Right hindlimb (tissue), 1 donor: Measurements from ENCODE around the gene PRR4.

Experiments
- DNase-seq: peaks from one replicate; pipeline ENCODE4 v3.0.0-alpha.2; 2018

The PRR4 gene, protein sequence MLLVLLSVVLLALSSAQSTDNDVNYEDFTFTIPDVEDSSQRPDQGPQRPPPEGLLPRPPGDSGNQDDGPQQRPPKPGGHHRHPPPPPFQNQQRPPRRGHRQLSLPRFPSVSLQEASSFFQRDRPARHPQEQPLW

DNA sequence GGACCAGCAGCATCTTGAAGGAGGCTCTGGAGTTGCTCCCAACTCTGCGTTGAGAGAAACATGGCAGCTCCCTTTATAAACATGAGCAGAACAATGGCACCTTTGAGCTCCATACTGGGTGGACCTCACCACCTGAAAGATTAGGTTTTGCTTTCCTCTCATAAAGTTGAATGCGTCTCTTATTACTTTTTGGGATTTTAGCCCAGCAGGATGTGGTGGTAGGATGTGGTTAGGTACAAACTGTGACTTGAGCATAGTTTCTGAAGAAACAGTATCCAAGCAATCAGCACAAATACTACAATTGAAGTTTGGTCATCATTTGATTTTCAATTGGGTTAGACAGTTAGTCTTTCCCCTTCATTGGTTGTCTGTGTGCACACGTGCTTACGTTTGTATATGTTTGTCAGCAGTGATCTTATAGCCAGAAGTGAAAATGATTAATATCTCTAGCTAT, at the start of gene PRR4:
Gene PRR4, minus strand, starts transcription at position 51 of the 454 bp plus-strand sequence. Its CDS starts 38 bp downstream, at position 13.
- DNase-seq = no peak

DNA sequence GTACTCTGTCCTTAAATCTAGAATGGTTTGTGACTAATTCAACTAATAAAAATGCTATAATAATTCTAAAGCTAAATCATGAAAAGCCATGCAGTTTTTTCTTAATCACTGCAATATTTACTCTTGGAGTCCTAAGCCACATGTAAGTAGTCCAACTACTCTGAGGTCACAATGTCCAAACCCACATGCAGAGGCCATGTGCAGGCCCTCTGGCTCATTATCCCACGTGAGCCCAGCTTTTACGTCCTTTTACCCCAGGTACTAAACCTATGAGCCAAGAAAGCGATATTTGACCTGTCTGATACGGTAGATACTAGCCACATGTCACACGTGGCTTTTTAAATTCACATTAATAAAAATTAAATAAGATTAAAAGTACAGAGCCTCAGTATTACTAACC, 47.6 kb upstream of the PRR4 start:
- DNase-seq = no peak

DNA sequence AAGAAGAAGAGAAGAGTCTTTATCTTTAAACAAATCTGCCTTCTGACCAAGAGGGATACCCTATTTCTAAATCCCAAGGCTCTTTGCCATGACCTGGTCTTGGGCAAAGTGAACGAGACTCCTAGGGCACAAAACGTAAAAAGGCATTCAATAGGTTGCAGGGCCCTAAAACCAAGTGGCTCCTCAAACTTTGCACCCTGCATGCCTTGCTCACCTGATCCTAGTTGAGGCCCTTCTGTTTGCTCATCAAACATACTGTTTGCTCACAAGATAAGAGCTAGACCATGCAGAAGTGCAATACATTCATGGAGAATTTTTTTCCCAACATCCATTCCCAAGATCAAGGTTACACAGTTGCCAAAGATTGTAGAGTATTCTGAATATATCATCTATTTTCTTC, 42.7 kb upstream of the PRR4 start:
- DNase-seq = no peak

DNA sequence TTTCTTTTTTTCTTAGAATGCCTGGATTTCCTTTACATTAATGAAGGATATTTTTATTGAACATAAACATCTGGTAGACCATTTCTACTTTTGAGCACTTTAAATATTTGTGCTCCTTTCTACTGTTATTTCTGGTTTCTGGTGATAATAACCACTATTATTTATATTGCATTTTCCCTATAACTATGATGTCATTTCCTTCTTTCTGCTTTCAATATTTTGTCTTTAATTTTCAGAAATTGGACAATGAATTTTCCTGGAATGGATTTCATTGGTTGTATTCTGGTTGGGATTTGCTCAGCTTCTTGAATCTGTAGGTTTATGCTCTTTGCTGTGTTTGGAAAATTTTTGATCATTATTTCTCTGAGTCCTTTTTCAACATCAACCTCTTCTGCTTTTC, 40.0 kb upstream of the PRR4 start:
- no peak for DNase-seq

DNA sequence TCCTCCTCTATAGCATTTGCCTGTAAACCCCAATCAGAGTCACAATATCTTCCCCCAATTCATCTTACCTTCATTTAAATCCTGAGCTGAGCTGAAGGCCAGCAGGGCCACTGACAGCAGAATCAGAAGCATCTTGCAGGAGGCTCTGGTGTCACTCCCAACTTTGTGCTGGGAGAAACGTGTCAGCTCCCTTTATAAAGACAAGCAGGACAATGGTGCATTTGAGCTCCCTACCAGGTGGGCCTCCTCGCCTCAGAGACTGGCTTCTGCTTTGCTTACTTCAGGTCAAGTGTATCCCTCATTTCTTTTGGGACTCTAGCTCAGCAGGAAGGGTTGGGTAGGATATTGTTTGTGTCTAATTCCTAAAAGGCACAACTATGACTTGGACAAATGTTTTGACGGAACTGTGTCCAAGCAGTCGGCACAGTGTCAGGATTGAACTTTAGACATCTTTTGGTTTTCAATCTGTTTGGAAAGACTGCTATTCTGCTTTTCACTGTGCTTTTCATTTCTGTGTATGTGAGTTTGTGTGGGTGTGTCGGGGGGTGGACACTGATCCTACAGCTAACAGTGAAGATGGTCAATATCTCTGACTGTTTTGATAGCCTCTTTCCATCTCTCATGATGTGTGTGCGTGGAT, 34.9 kb upstream of the PRR4 start, which contains the start of gene PRH1:
Gene PRH1, minus strand, starts transcription at position 170 of the 640 bp plus-strand sequence. Its CDS starts 38 bp downstream, at position 132.
- no peak for DNase-seq

DNA sequence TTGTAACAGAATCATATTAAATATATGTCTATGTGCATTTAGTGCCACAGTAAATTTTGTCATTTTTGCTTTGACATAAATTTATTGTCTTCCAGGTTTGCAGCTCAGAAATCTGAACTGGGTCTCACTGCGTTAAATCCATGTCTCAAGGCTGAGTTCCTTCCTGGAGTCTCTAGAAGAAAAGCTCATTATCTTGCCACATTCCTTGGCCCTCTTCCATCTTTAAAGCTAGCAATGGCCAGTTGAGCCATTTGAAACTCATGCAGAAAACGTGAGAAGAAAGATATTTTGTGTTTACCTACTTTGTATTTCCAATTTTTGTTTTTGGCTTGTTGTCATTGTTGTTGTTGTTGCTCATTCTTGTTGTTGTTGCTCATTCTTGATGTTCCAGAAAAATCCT, 24.1 kb upstream of the PRR4 start:
- DNase-seq = no peak

DNA sequence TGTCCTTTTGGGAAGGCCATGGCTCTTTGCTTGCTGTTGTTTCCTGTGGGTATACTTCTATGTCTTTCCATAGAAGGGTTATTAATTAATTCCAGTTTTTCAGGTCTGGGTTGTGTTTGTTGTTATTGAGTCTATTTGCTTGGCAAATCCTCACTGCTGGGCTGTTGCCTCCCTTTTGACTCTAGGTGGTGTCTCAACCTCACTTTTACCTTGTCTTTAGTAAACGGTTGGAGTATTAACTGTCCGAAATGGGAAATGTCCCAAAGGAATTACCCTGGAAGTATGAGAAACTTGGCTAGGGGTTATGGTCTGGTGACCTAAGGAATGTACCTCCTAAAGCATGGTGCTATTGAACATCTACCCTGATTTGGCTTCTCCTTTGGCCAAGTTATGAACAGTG, 18.1 kb upstream of the PRR4 start:
- no peak for DNase-seq

DNA sequence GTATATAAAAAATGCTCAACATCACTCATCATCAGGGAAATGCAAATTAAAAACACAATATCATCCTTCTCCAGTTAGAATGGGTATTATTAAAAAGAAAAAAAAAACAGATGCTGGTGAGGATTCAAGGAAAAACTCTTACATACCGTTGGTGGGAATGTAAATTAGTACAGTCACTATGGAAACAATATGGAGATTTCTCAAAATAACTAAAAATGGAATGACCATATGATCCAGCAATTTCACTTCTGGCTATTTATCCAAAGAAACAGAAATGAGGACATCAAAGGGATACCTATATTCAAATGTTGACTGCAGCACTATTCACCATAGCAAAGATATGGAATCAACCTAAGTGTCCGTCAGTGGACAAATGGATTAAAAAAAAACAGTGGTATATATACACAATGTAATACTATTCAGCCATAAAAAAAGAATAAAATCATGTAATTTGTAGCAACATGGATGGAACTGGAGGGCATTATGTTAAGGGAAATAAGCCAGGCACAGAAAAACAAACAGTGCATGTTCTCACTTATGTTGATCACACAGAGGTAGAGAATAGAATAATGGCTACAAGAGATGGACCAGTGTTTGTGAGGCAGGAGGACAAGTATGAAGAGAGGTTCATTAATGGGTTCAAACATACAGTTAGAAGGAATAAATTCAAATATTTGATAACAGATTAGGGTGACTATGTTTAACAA, 14.4 kb upstream of the PRR4 start:
- no peak for DNase-seq

DNA sequence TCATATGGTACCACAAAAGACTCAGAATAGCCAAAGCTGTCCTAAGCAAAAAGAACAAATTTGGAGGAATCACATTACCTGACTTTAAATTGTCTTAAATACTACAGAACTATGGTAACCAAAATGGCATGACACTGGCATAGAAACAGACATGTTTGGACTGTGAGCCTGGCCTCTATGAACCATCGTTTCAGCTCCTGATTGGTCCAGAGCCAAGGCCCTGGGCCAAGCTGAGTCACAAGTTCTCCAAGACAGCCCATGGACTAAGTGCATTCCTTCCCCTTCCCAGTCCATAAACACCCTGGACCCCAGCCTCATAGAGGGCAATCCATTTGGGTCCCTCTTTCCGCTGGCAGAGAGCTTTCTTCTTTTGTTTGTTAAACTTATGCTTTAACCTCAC, 12.1 kb upstream of the PRR4 start:
- no peak for DNase-seq

DNA sequence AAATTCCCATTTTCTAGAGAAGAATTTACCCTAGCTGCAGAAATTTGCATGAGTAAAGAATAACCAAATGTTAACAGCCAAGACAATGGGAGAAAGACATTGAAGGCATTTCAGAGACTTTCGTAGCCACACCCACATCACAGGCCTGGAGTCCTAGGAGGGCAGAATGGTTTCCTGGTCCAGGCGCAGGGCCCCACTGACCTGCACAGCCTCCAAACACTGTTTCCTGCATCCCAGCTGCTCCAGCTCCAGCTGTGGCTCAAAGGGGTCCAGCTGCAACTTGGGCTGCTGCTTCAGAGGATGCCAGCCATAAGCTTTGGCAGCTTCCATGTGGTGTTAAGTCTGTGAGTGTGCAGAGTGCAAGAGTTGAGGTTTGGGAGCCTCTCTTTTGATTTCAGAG, 6.5 kb upstream of the PRR4 start:
- DNase-seq = no peak

DNA sequence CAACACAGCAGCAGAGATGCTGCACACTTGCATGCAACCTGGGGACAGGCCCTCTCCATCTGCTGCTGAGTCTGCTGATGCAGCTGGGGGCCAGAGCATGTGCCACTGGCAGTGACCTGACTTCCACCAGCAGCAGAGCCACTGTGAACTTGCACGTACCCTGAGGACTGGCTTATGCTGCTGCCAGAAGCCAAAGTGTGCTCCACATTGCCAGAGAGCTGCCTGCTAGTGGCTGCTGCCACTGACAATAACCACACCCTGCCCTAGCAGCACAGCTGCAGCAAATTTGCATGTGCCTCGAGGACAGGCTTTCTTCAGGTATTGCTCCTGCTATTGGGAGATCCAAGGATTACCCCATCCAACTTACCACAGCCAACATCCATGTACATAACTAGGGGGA, 4.5 kb upstream of the PRR4 start:
- DNase-seq = no peak

DNA sequence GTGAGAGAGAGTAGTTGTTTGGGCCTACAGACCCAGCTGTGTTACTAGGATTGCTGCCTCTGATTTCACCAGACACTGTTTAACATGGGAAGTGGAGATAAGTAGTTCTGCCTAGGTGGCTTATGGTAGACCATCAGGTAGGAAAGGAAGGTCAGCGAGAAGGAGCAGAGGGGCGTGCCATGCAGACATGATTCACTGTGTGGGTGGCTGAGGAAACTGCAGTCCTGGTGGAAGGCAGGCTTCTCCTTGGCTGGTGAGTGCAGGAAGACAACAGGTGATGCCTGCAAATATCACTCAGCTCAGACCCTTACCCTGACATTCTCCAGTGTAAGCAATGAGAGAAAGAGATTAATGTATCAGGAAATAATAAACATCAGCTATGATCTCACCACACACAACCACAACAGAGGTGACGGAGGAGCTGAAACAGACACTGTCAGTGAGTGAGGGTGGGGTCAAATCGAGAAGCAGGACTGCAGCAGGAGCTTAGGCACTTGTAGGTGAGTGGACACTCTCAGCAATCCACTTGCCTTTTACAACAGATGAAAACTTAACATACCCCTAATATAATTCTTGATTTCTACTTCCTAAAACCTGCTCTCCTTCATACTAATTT, 2.1 kb upstream of the PRR4 start:
- no peak for DNase-seq

DNA sequence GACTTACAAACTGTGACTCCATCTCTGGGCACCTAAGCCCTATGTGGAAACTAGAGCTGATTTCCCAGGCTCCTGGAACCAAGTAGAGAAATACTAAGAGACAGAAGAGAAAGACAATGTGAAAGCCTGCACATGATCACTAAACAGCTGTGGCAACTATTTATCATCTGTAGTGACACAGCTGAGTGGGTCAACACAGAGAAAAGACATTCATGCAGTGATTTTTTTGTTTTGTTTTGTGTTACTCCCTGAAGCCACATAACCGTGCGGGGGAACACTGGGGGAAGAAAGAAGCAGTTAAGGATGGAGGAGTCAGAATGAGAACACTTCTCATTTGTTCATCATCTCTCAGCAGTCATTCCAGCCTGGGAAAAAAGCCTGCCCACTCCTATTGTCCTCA, 1.5 kb downstream of the PRR4 start:
- no peak for DNase-seq

DNA sequence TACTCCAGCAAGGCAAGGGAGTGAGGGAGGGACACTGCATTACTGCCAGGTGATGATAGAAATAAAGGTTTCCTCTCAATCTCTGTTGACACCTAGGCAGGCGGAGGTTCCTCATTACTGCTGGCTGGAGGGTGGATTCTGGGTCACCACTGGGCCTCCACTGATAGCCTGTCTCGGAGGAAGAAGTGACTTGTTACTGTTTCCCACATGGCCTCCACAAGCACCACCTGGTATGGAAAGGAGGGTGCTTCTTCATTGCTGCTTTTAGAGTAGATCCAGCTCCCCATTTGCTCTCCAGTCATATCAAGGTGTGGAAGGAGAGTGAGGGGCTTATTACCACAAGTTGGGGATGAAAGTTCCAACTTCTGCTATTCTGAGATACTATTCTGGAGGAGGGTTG, 6.4 kb downstream of the PRR4 start:
- no peak for DNase-seq

DNA sequence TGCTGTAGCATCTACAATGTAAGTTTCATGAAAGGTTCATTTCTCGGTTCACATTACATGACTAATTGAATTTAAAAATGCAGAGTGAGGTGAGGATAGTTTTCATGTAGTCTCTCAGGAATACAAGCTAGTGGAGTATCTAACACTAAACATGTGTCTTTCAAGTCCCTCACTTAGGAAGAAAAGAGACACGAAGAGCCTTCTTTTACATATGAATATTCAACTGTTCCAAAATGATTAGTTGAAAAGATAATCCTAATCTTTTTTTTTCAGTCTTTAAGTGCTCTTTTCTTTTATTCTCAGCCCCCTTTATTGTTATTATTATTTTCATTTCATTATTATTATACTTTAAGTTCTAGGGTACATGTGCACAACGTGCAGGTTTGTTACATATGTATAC, 10.8 kb downstream of the PRR4 start:
- DNase-seq = no peak

DNA sequence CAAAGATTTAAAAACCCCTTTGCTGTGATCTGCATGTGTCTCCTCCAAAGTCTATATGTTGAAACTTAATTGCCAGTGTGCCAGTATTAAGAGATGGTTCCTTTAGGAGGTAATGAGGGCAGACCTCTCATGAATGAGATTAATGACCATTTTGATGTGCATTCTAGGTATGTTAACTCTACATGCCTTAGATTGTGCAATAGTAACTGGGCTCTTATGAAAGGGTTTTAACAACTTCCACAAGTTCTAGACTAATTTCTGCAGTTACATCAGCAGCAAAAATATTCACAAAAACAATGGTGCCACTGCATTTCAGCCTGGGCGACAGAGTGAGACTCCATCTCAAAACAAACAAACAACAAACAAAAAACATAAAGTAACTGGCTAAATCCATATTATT, 19.3 kb downstream of the PRR4 start:
- no peak for DNase-seq

DNA sequence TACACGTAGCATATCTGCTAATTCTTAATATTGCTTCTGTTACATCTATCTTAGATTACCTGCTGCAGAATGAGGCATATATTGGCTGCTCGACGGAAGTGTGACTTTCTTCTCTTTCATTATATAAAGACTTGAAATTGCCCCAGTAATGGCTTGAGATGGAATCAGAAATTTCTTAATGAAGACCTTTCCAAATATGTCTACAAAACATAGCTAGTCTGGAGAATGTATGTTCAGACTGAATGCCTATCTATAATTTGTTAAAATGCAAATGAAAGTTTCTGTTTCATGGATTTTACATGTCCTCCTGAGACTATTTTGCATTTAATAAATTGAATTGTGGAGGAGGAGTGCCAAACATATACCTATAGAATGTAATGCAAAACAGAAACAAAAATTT, 23.0 kb downstream of the PRR4 start, which contains the start of gene TAS2R10:
Gene TAS2R10, minus strand, starts transcription at position 101 of the 400 bp plus-strand sequence. Its CDS starts 89 bp downstream, at position 12.
- no peak for DNase-seq

DNA sequence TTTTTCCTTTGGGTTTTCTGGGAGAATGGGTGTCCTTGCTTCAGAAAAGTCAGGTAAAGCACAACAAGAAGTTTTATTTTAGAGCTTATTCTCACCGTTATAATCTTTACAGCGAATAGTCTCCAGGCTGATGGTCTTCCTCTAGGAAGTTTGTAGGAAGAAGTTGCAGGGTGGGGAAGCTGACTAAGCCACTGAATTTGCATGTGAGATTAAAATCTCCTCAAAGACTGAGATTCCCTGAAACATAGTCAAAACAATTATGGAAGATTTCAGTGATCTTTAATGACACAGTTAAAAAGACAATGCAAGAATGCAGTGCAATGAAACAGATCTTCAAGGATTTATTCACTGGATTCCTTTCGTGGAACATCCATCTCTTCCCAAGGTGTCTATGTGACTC, 24.3 kb downstream of the PRR4 start:
- no peak for DNase-seq

DNA sequence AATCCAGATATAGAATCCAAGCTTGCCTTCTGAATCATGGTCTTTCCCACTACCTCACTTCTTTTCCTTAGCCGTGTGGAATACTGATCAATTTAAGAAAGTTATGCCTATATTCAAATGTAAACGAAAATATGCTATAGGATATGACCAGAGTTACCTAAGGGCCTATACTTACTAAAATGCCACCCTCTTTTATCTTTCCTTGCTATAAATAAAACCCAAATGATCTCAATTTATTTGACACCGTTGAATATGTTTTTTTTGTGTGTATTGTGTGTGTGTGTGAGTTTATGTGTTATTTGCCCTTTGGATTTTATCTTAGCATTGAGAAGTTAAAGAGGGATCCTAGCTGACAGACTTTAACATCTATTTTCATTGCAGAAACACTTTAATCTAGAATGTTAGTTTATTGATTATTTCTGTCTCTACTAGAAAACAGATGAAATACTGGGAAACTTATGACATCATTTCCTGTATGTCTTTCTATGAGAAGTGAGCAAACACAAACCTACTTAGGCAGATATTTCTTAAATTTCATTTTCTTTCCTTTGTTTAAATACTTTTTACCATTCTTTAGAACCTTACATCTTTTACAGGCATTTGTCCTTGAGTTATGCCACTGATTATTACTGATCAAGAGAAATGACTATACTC, 37.3 kb downstream of the PRR4 start:
- no peak for DNase-seq

DNA sequence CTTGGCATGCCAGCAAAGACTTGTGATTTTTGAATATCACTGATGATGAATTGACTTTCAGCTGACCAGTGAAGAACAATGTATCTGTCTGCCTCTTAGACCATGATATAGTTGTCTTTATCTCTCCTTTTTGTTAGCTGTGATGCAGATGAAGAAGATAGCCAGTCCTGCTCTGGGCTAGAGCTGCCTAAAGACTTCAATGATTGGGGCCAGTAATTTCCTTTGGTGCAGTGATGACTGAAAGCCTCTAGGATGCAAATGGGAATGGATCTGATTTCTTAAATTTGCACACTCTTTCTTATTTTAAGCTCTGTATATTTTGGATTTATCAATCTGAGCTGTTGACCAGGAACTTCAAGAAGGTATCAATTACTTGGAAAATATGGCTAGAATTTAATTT, 39.2 kb downstream of the PRR4 start, which contains the start of gene TAS2R9:
Gene TAS2R9, minus strand, starts transcription at position 101 of the 400 bp plus-strand sequence. Its CDS starts 93 bp downstream, at position 8.
- no peak for DNase-seq

DNA sequence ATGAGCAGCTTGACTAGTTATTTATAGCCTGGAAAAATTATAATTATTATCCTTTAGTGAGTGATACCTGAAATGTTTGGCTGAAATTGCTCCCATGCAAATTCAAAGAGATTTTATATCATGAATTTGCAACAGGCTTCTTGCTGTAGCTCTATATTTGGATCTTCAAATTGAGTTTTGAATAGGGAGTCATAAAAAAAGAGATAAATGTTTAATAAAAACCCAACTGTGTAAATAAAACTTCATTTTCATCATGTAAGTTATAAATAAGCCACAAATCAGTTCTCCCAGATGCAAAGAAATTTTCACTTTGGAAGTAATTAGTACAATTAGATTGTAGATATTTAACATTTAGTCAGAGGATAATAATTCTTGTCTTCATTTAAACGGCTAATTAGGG, 42.1 kb downstream of the PRR4 start, which contains the start of gene TAS2R8:
Gene TAS2R8, minus strand, starts transcription at position 101 of the 400 bp plus-strand sequence. CDS start 306 bp downstream, outside the sequence.
- DNase-seq = no peak

DNA sequence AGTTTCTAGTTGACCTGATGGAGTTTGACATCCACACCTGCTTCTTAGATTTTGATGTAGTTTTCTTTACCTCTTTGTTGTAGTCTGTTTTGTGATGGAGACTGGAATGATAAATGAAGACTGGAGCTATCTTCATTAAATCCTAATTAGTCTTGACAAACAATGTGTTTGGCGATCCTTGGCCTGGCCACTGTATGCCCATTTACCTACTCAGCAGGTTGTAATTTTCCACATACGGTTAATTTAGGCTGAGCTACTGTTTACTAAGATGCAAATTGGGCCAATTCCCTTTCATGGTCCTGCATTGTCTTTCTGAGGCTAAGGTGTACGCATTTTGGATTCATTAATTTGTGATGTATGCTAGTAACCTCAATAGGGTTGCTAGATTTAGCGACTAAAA, 46.7 kb downstream of the PRR4 start, which contains the start of gene TAS2R7:
Gene TAS2R7, minus strand, starts transcription at position 41 of the 400 bp plus-strand sequence. CDS start 57 bp downstream, outside the sequence.
- DNase-seq = no peak

DNA sequence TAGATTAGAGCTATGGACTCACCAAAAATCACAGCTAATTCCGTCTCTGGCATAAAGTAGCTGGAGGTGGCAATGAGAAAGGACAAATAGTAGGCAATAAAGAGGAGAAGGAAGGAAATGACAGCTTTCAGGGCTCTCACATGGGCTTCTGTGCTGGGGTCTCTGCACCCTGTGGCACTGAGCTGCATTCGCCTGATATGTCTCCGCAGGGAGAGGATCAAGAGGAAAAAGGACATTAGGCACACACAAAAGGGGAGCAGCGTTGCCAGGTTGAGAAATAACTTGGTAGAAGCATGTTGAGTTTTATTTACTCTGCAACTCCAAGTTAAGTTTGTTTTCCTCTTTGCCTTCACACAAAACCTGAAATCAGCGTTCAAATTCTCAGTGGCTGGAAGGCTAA, 47.5 kb downstream of the PRR4 start:
- DNase-seq = no peak
